WI38 (cell line): Measurements from ENCODE around the gene ATG7.

ENCODE experiments used
- H3K4me3 ChIP-seq: 2 replicates; pipeline ENCODE4 v1.5.1; 2011; ENCODE audit warnings: low read depth, mild to moderate bottlenecking, control low read depth, low read length
- TF ChIP-seq, protein P1 (sequence below): IDR thresholded peaks from 2 replicates; pipeline ENCODE4 v1.5.1; 2012; ENCODE audit warnings: low read depth, mild to moderate bottlenecking, control low read depth, low read length

Gene ATG7

DNA sequence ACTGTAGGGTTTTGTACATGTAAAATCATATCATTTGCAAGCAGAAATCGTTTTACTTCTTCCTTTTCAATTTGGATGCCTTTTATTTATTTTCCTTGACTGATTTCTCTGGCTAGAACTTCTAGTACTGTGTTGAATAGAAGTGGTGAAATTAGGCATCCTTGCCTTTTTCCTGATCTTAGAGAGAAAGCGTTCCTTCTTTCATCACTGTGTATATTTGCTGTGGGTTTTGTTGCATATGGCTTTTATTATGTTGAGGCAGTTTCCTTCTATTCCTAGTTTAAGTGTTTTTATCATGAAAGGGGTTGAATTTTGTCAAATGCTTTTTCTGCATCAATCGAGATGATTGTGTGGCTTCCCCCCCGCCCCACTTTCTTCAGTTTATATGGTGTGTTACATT is 140.9 kb downstream of the ATG7 start:
- H3K4me3 ChIP-seq, result no peak overlapping the region
- TF ChIP-seq, protein P1, sequence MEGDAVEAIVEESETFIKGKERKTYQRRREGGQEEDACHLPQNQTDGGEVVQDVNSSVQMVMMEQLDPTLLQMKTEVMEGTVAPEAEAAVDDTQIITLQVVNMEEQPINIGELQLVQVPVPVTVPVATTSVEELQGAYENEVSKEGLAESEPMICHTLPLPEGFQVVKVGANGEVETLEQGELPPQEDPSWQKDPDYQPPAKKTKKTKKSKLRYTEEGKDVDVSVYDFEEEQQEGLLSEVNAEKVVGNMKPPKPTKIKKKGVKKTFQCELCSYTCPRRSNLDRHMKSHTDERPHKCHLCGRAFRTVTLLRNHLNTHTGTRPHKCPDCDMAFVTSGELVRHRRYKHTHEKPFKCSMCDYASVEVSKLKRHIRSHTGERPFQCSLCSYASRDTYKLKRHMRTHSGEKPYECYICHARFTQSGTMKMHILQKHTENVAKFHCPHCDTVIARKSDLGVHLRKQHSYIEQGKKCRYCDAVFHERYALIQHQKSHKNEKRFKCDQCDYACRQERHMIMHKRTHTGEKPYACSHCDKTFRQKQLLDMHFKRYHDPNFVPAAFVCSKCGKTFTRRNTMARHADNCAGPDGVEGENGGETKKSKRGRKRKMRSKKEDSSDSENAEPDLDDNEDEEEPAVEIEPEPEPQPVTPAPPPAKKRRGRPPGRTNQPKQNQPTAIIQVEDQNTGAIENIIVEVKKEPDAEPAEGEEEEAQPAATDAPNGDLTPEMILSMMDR, result no peak

DNA sequence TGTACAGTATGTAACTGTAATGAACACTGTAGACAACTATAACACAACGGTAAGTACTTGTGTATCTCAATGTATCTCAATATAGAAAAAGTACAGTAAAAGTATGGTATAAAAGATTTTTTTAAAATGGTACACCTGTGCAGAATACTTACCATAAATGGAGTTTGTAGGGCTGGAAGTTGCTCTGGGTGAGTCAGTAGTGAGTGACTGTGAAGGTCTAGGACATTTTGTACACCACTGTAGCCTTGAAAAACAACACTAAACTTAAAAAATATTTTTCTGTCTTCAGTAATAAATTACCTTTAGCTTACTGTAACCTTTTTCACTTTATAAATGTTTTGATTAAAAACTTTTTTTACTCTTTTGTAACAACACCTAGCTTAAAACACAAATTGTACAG is 142.9 kb downstream of the ATG7 start:
- TF ChIP-seq, protein P1, result no peak
- no peak overlapping the region for H3K4me3 ChIP-seq

DNA sequence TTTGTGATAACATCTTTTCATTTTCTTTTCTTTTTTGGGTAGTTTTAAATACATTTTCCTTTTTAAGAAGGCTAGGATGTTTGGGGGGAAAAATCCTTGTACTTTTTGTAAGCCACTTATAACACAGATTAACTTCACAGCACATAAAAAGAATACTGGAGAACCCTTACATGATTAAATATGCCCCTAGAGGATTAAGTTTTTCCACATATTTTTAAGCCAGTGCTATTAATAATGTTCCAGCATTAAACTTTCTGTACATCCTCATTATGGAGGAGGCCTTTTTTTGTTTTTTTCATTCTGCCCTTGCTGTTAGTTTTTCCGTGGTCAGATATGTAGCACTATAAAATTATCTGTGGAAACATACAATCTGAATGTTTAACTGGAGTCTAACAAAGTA is 147.9 kb downstream of the ATG7 start:
- TF ChIP-seq, protein P1, result no peak

DNA sequence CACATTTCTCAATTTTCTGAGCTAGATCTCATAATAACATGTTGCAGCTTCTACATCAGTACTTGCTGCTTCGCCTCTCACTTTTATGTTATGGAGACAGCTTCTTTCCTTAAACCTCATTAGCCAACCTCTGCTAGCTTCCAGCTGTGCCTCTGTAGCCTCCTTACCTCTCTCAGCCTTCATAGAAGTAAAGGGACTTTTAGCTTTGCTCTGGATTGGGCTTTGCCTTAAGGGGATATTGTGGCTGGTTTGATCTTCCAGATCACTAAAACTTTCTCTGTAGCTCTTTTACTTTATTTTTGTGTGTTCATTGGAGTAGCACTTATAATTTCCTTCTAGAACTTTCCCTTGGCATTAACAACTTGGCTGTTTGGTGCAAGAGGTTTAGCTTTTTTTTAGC is 150.1 kb downstream of the ATG7 start:
- TF ChIP-seq, protein P1, result no peak

More for the DNA sequence above, 147.9 kb downstream of the ATG7 start:
- no peak overlapping the region for H3K4me3 ChIP-seq

DNA sequence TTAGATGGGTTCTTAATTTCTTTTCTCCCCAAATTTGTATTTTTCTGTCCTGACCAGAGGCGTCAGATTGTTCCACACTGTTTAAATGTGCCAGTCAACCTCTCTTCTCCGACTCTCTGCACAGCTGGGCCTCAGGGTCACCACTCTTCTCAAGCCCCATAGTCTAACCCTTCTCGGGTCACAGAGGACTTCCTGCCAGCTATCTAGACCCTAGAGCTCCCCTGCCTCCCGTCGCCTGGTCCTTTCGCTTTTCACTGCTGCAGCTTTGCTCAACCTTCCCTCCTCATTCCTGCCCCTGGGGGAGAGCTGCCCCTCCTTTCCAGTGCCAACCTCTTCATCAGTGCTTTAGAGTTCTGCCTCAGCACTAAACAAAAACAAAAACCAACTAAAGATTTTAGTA is 151.7 kb downstream of the ATG7 start:
- TF ChIP-seq, protein P1, result no peak
- H3K4me3 ChIP-seq, result no peak overlapping the region

More for the DNA sequence above, 150.1 kb downstream of the ATG7 start:
- no peak overlapping the region for H3K4me3 ChIP-seq

DNA sequence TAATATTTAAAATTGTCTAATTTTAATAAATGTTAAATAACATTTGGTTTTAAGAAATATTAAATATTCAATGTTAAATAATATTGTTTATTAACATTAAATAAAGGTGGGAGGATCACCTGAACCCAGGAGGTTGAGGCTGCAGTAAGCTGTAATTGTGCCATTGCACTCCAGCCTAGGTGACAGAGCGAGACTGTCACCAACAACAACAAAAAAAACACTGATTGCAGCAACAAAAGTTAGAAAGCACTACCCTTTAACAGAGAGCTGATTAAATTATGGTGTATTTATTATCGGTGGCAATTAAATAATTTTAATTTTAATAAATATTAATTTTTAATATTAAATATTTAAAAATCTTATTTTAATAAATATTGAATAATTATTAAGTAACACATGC is 152.1 kb downstream of the ATG7 start:
- H3K4me3 ChIP-seq, result no peak overlapping the region
- TF ChIP-seq, protein P1, result no peak

DNA sequence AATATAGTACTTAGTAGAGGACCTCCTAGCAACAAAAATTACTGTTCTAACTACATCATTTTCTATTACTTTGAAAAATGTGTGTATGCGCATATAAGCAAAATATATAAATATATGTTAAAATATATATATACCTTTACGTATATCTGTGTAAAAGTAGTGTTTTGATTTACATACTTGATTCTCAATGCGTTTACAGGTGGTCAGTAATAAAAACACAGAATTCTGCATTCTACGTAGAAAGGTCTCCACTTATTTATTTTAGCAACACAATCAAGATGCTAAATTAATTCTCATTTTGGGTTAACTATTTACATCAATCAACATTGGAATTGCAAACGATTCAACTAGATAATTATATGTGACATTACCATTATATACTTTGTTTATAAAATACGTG is 158.0 kb downstream of the ATG7 start:
- H3K4me3 ChIP-seq, result no peak overlapping the region
- TF ChIP-seq, protein P1, result no peak
